GM23338 (cell line): Measurements from ENCODE around the gene ADAMTS13. TPM values are rescaled to one million over a fixed set of nuclear protein-coding genes. Genes with fewer than 3 reads are reported as not detected.

ENCODE experiments used
- ATAC-seq: fragments of 200-7000 bp; cut with Tn5 transposase; 3 replicates; pipeline ENCODE4 v1.9.1; 2020
- DNase-seq: peaks from one replicate; pipeline ENCODE4 v3.0.0-alpha.2; 2015; ENCODE audit warnings: low spot score
- H2AFZ ChIP-seq: fragments of 200-600 bp; sonication (generic); 2 replicates; pipeline ENCODE4 v1.8.0; 2016; ENCODE audit warnings: antibody characterized with exemption, mild to moderate bottlenecking, moderate library complexity
- H3F3A ChIP-seq: fragments of 200-600 bp; sonication (generic); replicated peaks from 2 replicates; pipeline ENCODE4 v1.8.0; 2017; ENCODE audit warnings: antibody characterized with exemption, mixed run types, low read depth
- H3K27ac ChIP-seq: fragments of 200-600 bp; sonication (generic); 2 replicates; pipeline ENCODE4 v1.6.1; 2016; ENCODE audit warnings: low read depth
- H3K27me3 ChIP-seq: fragments of 200-600 bp; sonication (generic); 2 replicates; pipeline ENCODE4 v1.8.0; 2016; ENCODE audit warnings: mild to moderate bottlenecking, mixed run types, moderate library complexity; ENCODE audit not compliant: insufficient read depth
- H3K36me3 ChIP-seq: fragments of 200-600 bp; sonication (generic); 2 replicates; pipeline ENCODE4 v1.8.0; 2016; ENCODE audit warnings: mild to moderate bottlenecking; ENCODE audit not compliant: insufficient read depth
- H3K4me1 ChIP-seq: fragments of 200-600 bp; sonication (generic); 2 replicates; pipeline ENCODE4 v1.8.0; 2016; ENCODE audit warnings: mild to moderate bottlenecking, moderate library complexity; ENCODE audit not compliant: insufficient read depth
- H3K4me2 ChIP-seq: fragments of 200-600 bp; sonication (generic); 2 replicates; pipeline ENCODE4 v1.7.1; 2017; ENCODE audit warnings: mixed run types
- H3K4me3 ChIP-seq: fragments of 200-600 bp; sonication (generic); 2 replicates; pipeline ENCODE4 v1.6.1; 2016; ENCODE audit warnings: mixed run types
- H3K79me2 ChIP-seq: fragments of 200-600 bp; sonication (generic); replicated peaks from 2 replicates; pipeline ENCODE4 v1.8.0; 2017; ENCODE audit warnings: mild to moderate bottlenecking; ENCODE audit not compliant: insufficient read depth
- H3K9me2 ChIP-seq: fragments of 200-600 bp; sonication (generic); 2 replicates; pipeline ENCODE4 v1.8.0; 2017; ENCODE audit not compliant: insufficient read depth
- H4K20me1 ChIP-seq: fragments of 200-600 bp; sonication (generic); replicated peaks from 2 replicates; pipeline ENCODE4 v1.8.0; 2017; ENCODE audit warnings: mild to moderate bottlenecking; ENCODE audit not compliant: insufficient read depth
- H3K27ac Mint-ChIP-seq: 2 replicates; pipeline ENCODE4 v1.8.0; 2020; ENCODE audit warnings: inconsistent platforms, mild to moderate bottlenecking, moderate library complexity, mixed read lengths
- H3K27me3 Mint-ChIP-seq: 3 replicates; pipeline ENCODE4 v1.8.0; 2022; ENCODE audit warnings: low read depth, mild to moderate bottlenecking, moderate library complexity, mixed read lengths, inconsistent platforms; ENCODE audit not compliant: insufficient read depth, poor library complexity
- H3K36me3 Mint-ChIP-seq: 3 replicates; pipeline ENCODE4 v1.8.0; 2021; ENCODE audit warnings: low read depth, mild to moderate bottlenecking, inconsistent platforms, moderate library complexity, mixed read lengths
- H3K4me1 Mint-ChIP-seq: 3 replicates; pipeline ENCODE4 v1.8.0; 2020; ENCODE audit warnings: mild to moderate bottlenecking, inconsistent platforms, mixed read lengths
- H3K4me3 Mint-ChIP-seq: 3 replicates; pipeline ENCODE4 v1.8.0; 2021; ENCODE audit warnings: moderate library complexity, mild to moderate bottlenecking, inconsistent platforms, mixed read lengths
- H3K9me3 Mint-ChIP-seq: 3 replicates; pipeline ENCODE4 v1.8.0; 2020; ENCODE audit warnings: moderate library complexity, mild to moderate bottlenecking, inconsistent platforms, mixed read lengths
- CREB1 ChIP-seq: fragments of 250-450 bp; sonication (Bioruptor Pico); IDR thresholded peaks from 2 replicates; pipeline ENCODE4 v1.5.0; 2020; ENCODE audit warnings: low read depth, mild to moderate bottlenecking, moderate library complexity
- CTCF ChIP-seq, 2 experiments: fragments of 200-600 bp in 1 of 2; sonication (generic) in 1 of 2; conservative IDR thresholded peaks; 2 replicates each; pipeline versions ENCODE4 v1.5.1 to v1.6.1; 2016 to 2017; ENCODE audit warnings: antibody characterized with exemption in 2 of 2, low read depth in 2 of 2, mild to moderate bottlenecking in 2 of 2, moderate library complexity in 1 of 2
- EZH2 ChIP-seq: fragments of 200-600 bp; sonication (generic); IDR thresholded peaks from one replicate; pipeline ENCODE4 v1.8.0; 2017; ENCODE audit warnings: antibody characterized with exemption, mild to moderate bottlenecking, low read depth; ENCODE audit not compliant: unreplicated experiment
- JUNB ChIP-seq: IDR thresholded peaks from one replicate; pipeline ENCODE4 v1.6.1; 2016; ENCODE audit warnings: antibody characterized with exemption; ENCODE audit not compliant: unreplicated experiment
- POLR2AphosphoS5 ChIP-seq: IDR thresholded peaks from 2 replicates; pipeline ENCODE4 v1.6.1; 2016; ENCODE audit warnings: antibody characterized with exemption, low read depth
- REST ChIP-seq: IDR thresholded peaks from one replicate; pipeline ENCODE4 v1.6.1; 2018; ENCODE audit warnings: antibody characterized with exemption; ENCODE audit not compliant: unreplicated experiment
- STAT1 ChIP-seq: IDR thresholded peaks from one replicate; pipeline ENCODE4 v1.6.1; 2016; ENCODE audit warnings: antibody characterized with exemption; ENCODE audit not compliant: unreplicated experiment
- long read RNA-seq: library from polyadenylated mRNA; unstranded; transcript quantifications from one replicate; pipeline ENCODE4 v2.0.0, GENCODE V29; 2020; ENCODE audit not compliant: unreplicated experiment
- polyA plus RNA-seq: library from polyadenylated mRNA; unstranded; fragments of >200 nt; fragmentation: Nextera tagmentation; extraction: Ambion mirVana; gene quantifications from 2 replicates; pipeline ENCODE4 v1.2.1, GENCODE V29; 2016
- total RNA-seq: library from RNA; depleted of rRNA; stranded (reverse); fragments of >200 nt; shearing (Covaris generic); gene quantifications from 2 replicates; pipeline ENCODE4 v1.2.3, GENCODE V29; 2014; rRNA removed

Gene ADAMTS13
- 3.1 and 6.0 TPM in 2 replicates for total RNA-seq
- polyA plus RNA-seq, result 4.4 and 6.0 TPM in 2 replicates
- long read RNA-seq, result 0 reads

- TF ChIP-seq CTCF (conservative IDR thresholded peaks at IDR 0.05; ENCODE audit: low read depth in 2 of 2) (peak; percentile 47 to 56), POLR2AphosphoS5 (no peak)
- no peaks in the 10 kb centered on the region for H3K36me3 ChIP-seq
- H4K20me1 ChIP-seq, result 0 out of 2 replicates have a peak, but pooled peaks cover under 1% of the 10 kb centered on the region
- no peak within 1 kb of the TSS for H2AFZ ChIP-seq
- Mint-ChIP-seq H3K9me3 (peaks cover 8% of the 10 kb centered on the region; the same call in 1 of the 3 replicates), H3K4me1 (peaks cover 29% of the 10 kb centered on the region), H3K4me3 (peak within 1 kb of the TSS; percentile 28; the same call in 1 of the 3 replicates), H3K36me3 (peaks cover 8% of the 10 kb centered on the region), H3K27ac (peak within 1 kb of the TSS; percentile 34; the same call in 1 of the 2 replicates), H3K27me3 (peaks cover 12% of the 10 kb centered on the region)
- no peaks in the 10 kb centered on the region for H3K27me3 ChIP-seq
- peaks cover 7% of the 10 kb centered on the region for H3K4me1 ChIP-seq
- H3K9me2 ChIP-seq, result no peaks in the 10 kb centered on the region
- DNase-seq (peak; percentile 81), ATAC-seq (peak; percentile 23)
- H3F3A ChIP-seq, result peaks cover 10% of the 10 kb centered on the region
- H3K4me3 ChIP-seq, result no peak within 1 kb of the TSS
- no peak within 1 kb of the TSS for H3K4me2 ChIP-seq
- peaks cover 7% of the 10 kb centered on the region for H3K79me2 ChIP-seq
- peak within 1 kb of the TSS; percentile 70; the same call in 1 of the 2 replicates for H3K27ac ChIP-seq
Measured at GRCh38 chr9:133421615-133422542, at the start of gene ADAMTS13. ADAMTS13 (plus strand) TSS chr9:133422367; CDS start chr9:133422444, 77 bp downstream.

DNA sequence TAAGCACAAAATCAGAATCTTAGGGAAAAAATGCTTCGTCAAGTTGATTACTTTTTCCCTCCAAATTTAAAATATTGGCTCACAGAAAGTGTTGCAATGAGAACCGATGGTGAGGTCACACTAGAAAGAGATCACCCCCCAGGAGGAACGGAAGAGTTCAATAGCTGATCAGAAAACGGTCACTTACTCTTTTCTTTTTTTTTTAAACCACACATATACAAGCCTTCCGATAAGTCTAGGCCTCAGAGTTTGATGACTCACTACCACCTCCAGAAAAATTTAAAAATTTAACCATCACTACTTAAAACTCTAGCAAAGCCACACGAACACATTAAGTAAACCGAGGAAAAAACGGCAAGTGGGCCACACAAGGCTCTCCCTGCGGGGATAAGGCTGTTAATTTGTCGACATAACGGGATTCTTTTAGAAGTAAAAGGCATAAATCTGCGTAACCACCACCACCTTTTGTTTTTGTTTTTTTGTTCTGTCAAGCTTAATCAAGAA lies 47.5 kb upstream of the ADAMTS13 start:
- Mint-ChIP-seq H3K9me3 (peaks cover 14% of the 10 kb centered on the region; the same call in 2 of the 3 replicates), H3K36me3 (peaks cover 34% of the 10 kb centered on the region), H3K27me3 (peaks cover 29% of the 10 kb centered on the region), H3K4me1 (peaks cover 18% of the 10 kb centered on the region), H3K27ac (peak overlapping the region; percentile 12; the same call in 1 of the 2 replicates), H3K4me3 (peak overlapping the region; percentile 98)
- Histone ChIP-seq H3K27me3 (peaks cover 13% of the 10 kb centered on the region), H3K36me3 (peaks cover 7% of the 10 kb centered on the region; the same call in 1 of the 2 replicates), H3K27ac (no peak overlapping the region), H3K4me2 (peak overlapping the region; percentile 90), H4K20me1 (peaks cover 46% of the 10 kb centered on the region), H3K79me2 (peaks cover 59% of the 10 kb centered on the region), H3K4me1 (peaks cover 10% of the 10 kb centered on the region; the same call in 1 of the 2 replicates), H3F3A (no peaks in the 10 kb centered on the region), H2AFZ (no peak overlapping the region), H3K9me2 (no peaks in the 10 kb centered on the region), H3K4me3 (peak overlapping the region; percentile 98)
- no peak for DNase-seq
- no peak for ATAC-seq
- TF ChIP-seq CTCF (conservative IDR thresholded peaks at IDR 0.05; ENCODE audit: low read depth in 2 of 2) (no peak), JUNB (no peak), EZH2 (no peak), REST (no peak), CREB1 (CRISPR knock-in tag) (no peak), STAT1 (no peak)
